ENCODE measurements around the gene DNAH2.

Gene DNAH2

GRCh38 chr17:7716901-7717755 is at the start of gene DNAH2:
TSS of gene DNAH2 (plus strand) at chr17:7717744. CDS start at chr17:7719735, 1,991 bp downstream.
- peak; percentile 84 for DNase-seq

GRCh38 chr17:7668482-7668881 is 49.1 kb upstream of the DNAH2 start:
- DNase-seq: no peak

- DNase-seq: peak; percentile 76
Measured at GRCh38 chr17:7673239-7673638, 44.3 kb upstream of the DNAH2 start.

GRCh38 chr17:7674934-7675333 is 42.6 kb upstream of the DNAH2 start:
- DNase-seq: no peak

GRCh38 chr17:7676533-7676932 is 41.0 kb upstream of the DNAH2 start:
- DNase-seq: no peak

GRCh38 chr17:7677388-7678067 is 40.0 kb upstream of the DNAH2 start:
- no peak for DNase-seq

GRCh38 chr17:7684851-7685532 is 32.6 kb upstream of the DNAH2 start:
- no peak for DNase-seq

- peak; percentile 90 for DNase-seq
Measured at GRCh38 chr17:7685533-7686221, 31.9 kb upstream of the DNAH2 start.

GRCh38 chr17:7686222-7687071 is 31.1 kb upstream of the DNAH2 start:
- peak; percentile 90 for DNase-seq

GRCh38 chr17:7687072-7687907 is 30.3 kb upstream of the DNAH2 start, which contains the start of gene TP53:
TSS of gene TP53 (minus strand) at chr17:7687490. CDS start at chr17:7676594, 10,896 bp downstream.
- DNase-seq: peak; percentile 94

GRCh38 chr17:7687908-7688807 is 29.4 kb upstream of the DNAH2 start, which contains the start of gene WRAP53:
TSS of gene WRAP53 (plus strand) at chr17:7688477. CDS start at chr17:7688649, 172 bp downstream.
- peak; percentile 98 for DNase-seq

GRCh38 chr17:7688808-7689316 is 28.7 kb upstream of the DNAH2 start:
- no peak for DNase-seq

GRCh38 chr17:7695586-7695985 is 22.0 kb upstream of the DNAH2 start:
- DNase-seq: no peak

GRCh38 chr17:7697828-7698588 is 19.5 kb upstream of the DNAH2 start:
- no peak for DNase-seq

GRCh38 chr17:7700510-7700909 is 17.0 kb upstream of the DNAH2 start:
- DNase-seq: no peak

GRCh38 chr17:7701681-7702080 is 15.9 kb upstream of the DNAH2 start:
- no peak for DNase-seq

- DNase-seq: no peak
Measured at GRCh38 chr17:7702776-7703175, 14.8 kb upstream of the DNAH2 start.
